Measurements from ENCODE around the gene PRKCH.

PRKCH gene

DNA sequence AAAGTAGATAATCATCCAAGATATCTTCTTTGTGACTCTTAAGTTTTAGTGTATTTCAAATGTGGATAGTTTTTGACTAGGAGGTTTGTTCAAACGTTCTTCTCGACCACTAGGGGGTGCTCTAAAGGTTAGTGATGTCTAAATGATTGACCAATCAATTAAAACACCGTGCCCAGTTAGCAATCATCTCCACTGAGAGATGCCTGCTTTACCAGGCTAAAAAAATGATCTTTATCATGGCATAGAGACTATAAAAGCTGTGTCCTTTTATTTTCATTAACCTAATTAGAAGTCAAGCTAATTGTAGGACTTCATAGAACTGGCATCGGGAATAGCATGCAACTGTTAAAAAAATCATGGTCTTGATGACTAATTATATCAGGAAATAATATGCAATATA, 153.9 kb downstream of the PRKCH start:
- no peak for DNase-seq (ENCODE audit: low read depth in 2 of 2)

DNA sequence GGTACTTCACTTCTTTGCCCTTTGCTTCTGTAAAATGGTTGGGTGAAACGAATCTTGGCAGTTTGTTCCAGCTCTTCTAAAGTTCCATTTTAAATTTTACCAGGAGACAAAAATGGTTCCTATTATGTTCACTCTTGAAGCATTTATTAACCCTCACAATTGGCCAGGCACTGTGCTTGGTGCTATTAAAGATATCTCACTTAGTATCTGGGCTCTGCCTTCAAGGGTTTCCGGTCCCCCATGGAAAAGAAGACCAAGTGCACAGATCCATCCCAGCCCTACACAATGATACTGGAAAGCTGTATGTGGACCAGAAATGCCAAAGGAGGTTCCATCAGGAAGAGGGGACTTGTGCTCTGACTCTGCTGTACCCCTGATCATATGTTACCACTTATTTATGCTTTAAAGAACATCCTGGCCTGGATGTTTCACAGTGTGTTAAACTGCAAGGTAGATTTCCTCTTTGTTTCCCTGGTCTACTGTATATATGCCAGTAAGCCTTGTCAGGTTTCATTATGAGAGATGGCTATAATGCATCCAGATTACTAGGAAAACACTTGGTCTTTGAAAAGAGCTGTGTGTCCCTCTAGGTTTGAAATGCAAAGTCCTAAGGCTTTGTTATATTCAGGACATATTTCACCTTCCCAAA, 154.8 kb downstream of the PRKCH start:
- no peak for DNase-seq (ENCODE audit: low read depth in 2 of 2)

DNA sequence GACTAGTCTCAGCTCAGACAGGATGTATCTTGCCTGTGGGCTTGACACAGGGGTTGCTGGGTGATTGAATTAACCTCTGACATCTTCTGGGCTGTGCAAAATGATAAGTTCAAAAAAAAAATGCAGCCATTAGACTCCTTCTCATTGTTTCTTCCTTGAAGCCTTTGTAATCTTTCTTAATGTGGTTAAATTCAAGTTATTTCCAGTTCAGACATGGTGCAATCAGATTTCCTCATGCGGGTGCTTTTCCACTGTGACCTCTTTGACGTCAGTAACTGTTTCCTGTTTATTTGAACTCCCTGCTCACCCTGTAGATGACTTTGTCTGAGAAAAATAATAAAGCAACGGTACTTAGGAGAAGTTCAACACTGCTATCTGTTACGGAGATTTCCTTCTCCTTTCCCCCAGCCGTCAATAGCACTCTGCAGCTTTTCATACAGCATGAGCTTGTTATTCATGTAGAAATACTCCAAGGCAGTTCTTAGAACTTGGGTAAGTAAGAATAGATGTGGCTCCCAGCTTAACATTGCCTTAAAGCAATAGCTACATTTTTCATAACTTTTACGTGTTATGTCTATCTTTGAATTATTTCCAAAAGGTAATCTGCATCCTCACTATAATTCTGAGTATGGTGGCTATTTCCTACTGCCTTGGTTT, 155.5 kb downstream of the PRKCH start:
- no peak for DNase-seq (ENCODE audit: low read depth in 2 of 2)

DNA sequence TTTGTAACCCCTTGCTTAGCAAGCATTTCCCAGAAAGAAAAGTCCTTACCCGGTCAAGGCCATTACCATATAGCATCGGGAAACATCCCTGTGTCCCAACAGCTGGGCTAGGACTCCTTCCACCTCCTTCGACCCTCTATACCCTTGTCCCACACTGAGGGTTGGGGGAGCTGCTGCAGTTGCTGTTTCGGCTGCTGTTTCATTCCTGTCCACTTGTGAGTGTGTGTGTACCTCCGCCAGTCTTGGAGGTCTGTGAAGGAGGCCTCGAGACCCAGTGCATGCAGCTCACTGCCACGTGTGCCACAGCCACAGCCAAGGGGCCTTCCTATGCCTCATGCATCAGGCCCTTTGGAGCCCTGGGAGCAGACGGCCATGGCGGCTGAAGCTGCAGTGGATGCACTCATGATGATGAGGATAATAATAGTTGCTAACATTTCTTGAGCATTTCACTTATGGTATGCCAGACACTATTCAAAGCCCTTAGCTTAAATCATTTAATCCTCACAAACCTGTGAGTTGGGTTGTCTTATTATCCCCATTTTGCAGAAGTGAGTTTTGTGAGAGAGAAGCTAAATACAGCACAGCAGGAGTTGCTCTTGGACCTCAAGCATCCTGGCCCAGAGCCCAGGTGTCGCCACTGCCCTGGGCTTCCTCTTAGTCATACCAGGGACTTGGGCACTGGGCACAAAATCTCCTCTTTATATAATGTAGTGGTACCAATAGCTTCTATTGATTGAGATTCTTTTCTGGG, 156.5 kb downstream of the PRKCH start:
- DNase-seq (ENCODE audit: low read depth in 2 of 2) = peak in 1 of 2 experiments; percentile 20

DNA sequence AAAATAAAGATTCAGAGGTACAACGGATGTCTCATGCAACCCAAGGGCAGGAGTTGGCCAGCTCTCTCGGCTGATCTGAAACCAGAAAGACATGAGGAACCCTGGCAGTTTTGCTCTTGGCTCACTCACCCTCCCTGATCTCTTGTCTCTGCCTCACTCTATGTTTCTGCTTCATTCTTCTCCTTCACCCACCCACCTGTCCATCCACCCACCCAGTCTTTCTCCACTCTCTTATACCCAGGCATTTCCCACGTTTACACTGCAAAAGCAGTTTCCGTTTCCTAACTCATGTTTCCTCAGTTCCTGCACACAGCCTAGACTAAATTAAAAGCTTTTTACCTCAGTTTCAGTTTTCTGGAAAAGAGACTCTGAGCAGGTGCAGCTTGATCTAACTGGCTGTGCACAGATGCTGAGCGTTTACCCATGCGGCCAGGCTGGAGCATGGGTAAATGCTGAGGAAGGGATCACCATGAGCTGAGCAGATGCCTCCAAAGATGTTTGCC, 157.6 kb downstream of the PRKCH start:
- no peak for DNase-seq (ENCODE audit: low read depth in 2 of 2)

DNA sequence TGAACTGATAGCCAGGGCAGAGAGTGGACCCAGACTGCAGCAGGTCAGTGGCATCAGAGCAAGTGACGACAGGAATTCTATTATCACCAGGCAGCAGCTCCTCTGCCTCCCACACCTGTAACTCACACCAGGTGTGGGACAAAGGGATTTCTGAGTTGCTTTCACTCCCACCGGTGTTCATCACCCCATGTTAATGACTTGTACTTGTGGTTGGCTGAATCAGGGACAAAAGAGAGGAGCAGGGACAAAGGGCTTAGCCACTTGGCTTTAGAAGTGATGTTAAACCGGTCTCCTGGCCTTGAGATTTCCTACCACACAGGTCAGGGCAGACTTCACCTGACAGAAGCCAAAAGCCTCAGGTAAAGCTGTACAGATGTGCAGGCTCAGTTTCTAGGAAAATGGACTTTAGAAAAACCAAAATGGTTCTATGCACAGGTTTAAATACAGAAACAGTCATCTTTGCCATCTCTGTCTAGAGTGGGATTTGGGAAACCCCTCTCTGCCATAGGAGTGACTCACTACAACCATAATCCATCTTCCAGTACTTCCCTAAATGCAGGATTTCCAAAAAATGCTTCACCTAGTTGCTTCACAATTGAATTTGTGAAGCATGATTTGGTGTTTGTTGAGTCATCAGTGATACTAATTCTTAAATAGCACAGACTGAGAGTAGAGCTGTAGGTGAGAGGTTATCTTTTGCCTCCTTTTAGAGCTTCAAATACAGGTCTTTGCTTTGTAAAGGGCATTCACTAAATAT, 158.5 kb downstream of the PRKCH start:
- DNase-seq (ENCODE audit: low read depth in 2 of 2) = no peak

DNA sequence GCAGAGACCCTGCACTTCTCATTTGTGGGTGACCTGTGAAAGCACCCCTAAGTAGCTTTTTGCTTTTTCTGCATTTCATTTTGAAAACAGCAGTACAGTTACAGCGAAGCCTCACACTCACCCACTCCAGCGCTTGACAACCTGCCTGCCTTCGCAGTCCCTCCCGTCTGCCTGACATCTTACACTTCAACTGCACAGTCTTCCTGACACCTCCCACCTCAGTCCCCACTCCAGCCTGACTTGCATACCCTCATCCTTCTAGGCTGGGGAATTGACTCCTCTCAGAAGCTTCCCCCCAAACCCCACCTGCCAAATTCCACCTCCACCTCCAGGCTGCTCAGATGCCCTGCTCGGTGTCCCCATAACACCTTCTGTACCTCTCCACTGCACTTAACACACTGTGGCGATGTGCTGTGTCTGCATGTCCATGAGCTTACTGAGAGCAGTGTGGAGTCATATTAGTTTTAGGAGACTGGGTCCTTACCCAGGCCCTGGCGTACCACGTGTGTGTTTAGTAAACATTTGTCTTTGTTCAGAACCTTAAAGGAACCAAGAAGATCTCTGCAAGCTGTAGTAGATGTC, 159.4 kb downstream of the PRKCH start:
- no peak for DNase-seq (ENCODE audit: low read depth in 2 of 2)

DNA sequence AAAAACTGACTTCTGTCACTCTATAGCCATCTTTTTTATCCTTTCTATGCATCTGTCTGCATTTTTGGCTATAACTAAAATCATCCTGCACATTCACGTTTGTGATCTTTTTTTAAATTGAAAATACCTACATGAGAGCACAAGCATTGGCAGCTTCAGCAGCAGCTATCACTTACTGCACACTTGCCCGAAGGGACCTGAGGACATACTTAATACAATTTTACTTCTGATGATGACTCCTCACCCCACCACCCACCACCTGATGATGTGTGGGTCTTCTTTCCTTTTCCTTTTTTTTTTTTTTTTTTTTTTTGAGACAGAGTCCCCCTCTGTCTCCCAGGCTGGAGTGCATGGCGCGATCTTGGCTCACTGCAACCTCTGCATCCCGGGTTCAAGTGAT, 160.3 kb downstream of the PRKCH start:
- no peak for DNase-seq (ENCODE audit: low read depth in 2 of 2)

DNA sequence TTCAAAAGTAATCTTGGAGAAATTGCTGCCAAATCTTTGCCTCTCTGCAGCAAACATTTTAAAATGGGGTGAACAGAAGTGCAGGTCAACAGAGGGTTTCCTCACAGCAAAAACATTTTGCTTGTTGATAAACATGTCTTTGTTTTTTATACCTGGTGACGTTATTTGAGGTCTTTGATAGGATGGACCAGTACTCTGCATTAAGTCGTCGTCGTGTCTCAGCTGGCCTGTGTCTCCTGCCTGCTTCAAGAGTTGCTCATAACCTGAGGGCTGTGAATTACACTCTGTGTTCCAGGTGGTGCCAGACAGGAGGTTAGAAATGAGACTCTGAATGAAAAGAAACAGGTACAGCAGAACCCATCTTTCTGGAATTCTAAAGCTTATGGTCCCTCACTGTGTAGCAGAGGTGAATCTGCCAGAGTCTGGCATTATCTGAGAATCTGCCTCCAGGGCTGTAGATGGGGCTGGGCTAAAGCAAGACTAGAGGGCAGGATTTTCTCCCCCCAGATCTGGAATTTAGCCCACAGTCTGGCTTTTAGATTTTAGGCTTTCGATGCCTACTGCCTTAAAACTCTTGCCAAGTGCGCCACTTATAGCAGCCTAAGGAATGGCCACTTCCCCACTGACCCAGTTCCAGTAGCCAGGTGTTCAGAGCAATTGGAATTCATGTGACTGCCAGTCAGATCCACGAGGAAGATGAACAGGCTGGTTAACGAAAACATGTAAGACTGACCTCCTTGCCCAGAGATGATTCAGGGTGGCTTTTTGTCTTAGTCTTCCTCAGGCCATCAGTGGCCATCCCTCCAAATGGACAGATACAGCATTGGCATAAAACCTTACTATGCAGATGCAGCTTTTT, 161.2 kb downstream of the PRKCH start:
- no peak for DNase-seq (ENCODE audit: low read depth in 2 of 2)

DNA sequence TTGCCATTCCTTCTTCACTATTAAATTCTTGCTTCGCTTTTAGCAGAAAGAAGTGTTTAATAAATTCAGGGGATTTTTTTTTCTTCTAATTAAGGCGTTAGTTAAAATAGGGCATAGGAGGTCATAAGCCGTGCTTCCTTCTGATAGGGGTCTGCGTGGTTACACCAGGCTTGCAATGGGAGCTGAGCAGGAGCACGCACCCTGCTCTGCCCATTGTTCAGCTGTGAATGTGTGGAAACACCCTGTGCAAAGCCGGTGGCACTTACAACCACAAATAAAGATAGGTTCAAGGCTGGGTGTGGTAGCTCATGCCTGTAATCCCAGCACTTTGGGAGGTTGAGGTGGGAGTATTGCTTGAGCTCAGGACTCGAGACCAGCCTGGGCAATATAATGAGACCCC, 162.1 kb downstream of the PRKCH start:
- DNase-seq (ENCODE audit: low read depth in 2 of 2) = no peak

DNA sequence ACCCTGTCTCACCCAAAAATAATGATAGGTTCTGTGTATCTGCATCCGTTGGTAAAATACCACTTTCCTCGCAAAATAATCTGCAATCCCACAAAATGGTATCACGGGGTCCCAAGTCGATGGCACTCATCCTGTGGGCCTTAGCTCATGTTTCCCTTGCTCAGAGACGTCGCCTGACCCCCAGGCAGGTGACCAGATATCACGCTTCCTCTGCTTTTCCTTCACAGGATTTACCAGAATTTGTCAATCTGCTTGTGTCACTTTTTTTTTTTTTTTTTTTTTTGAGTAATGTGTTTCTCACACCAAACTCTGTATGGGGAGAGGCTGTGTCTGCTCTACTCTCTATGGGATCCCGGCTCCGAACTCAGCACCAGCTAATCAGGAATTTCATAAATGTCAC, 162.7 kb downstream of the PRKCH start:
- DNase-seq (ENCODE audit: low read depth in 2 of 2) = no peak

DNA sequence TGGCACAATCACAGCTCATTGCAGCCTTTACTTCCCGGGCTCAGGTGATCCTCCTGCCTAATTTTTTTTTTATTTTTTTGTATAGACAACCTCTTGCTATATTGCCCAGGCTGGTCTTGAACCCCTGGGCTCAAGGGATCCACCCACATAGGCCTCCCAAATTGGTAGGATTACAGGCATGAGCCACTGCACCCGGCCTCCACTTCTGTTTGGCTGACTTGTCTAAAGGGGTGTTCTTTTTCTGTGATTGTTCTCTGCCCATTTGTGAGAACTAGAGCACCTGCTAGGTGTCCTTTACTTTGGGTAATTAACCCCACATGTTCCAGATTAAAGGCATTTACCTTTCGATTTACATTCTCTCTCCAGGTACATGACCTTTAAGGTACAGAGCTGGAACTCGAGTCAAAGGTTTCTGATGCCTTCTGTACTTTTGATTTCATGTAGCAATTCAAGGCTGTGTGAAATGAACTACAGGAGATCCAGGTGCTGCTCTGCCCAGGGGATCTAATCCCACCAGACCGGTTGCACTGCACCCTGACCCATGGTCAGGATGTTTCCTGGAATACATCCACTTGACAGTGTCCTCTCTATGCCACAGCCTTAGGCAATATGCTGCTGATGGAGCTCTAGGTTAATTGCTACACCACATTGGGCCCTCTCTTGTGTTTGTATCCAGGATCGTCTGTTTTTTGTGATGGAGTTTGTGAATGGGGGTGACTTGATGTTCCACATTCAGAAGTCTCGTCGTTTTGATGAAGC, 163.6 kb downstream of the PRKCH start:
- no peak for DNase-seq (ENCODE audit: low read depth in 2 of 2)

DNA sequence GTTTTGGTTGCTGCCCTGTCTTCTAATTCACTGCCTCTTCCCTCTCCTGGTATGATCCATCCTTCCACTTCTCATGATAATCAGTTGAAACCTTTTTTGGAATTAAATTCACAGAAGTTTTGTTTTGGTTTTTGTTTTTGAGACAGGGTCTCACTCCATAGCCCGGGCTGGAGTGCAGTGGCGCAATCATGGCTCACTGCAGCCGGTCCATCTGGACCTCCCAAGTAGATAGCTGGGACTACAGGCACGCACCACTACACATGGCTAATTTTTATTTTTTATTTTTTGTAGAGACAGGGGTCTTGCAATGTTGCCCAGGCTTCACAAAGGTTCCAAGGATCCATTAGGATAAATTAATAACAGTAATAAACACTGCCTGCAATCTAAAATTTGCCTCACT, 164.3 kb downstream of the PRKCH start:
- DNase-seq (ENCODE audit: low read depth in 2 of 2) = no peak

DNA sequence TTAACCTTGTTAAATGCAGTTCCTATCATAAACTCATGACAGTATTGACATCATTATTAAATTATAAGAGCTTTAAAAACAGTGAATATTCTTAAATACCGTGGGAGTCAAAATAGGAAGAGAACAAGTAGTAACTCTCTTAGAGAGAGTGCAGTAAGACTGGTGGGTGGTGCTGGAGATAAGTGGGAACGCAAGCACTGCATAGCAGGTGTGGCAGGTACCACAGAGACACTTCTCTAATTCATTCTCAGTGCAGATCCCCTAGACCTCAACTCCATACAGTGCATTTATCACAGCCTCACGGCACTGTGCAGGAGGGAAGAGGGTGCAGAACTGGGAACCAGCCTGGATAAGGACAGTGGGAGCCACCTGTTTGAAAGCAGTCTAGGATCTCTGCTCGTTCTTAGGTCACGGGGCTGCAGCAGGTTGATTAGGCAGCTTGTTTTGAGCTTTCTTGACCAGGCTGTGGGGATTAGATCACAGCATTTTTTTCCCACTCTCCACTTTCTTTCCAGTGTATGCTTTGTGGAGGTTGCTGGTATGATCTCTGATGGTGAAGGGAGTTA, 165.6 kb downstream of the PRKCH start:
- no peak for DNase-seq (ENCODE audit: low read depth in 2 of 2)

DNA sequence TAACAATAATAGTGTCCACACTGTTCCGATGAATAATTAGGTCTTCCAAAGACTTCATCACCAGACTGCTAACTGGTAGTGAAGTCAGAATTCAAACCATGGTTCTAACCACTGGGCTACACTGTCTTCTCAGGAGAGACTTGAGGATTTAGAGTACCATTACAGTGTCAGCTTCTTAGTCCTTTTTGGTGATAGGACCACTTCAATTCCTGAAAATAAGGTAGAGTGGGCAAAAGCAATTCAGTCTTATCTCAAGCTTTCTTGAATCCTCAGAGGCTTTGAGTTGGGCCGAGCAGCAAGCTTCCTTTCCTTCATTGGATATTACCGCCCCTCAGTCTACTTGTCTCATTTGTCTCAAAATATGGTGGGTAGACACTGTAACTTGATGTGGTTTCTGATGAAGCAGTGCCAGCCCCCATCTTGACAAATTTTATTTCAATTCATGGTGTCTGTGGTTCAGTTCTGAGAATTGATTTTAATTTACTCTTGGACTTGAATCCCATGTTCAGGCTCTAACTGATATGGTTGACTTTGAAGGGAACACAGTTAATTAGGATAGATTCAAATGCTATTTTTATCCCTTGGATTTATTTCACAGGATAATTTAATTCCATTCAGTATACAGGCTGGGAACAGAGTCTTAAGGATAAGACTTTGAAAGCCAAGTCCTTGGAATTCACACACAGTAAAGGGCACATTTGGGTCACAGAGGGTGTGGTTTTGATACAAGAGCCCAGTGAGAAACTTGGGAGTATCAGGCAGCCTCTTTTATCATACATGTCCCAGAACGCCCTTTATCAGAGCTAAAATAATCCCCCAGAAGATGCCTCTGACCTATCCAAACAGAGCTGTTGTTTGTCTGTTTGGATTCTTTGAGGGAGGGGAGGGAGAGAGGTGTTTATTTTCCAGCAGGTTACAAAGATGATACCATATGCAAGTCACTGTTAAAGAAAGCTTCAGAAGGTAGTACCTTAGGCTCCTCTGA, 167.3 kb downstream of the PRKCH start:
- no peak for DNase-seq (ENCODE audit: low read depth in 2 of 2)

DNA sequence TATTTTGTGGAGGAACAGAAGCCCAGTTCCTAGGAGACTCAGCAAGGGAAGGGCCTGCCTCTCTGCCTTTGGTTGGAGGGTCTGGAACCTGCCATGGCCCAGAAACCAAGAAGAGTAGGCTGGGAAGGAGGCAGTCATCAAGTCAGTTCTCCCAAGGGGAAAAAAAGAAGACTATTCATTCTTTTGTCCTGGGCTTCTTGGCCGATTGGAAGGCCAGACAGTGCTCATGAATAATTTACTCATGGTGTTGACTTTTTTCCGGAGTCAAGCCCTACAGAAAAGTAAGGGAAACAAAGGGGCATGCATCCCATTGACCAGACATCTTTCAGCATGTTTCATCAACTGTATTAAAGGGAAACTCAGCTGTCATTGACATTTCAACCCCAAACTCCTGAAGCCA, 168.1 kb downstream of the PRKCH start:
- DNase-seq (ENCODE audit: low read depth in 2 of 2) = no peak

DNA sequence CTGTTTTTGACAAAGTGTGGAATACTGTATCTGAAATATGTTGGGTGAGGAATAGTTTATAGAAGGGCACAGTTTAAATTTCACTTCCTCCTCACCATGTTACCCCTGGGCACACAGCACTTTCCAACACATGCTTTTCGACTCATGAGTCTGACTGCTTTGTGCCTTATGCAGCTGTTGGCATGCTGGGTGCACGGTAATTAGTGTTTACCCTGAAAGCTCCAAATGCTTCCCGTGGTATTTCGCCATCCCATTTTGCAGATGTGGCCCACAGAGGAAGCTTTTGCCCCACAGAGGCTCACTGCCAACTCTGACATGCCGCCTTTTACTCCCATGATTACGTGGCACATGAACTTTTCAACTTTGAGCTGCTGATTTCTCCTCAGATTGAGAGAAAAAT, 168.6 kb downstream of the PRKCH start:
- no peak for DNase-seq (ENCODE audit: low read depth in 2 of 2)

DNA sequence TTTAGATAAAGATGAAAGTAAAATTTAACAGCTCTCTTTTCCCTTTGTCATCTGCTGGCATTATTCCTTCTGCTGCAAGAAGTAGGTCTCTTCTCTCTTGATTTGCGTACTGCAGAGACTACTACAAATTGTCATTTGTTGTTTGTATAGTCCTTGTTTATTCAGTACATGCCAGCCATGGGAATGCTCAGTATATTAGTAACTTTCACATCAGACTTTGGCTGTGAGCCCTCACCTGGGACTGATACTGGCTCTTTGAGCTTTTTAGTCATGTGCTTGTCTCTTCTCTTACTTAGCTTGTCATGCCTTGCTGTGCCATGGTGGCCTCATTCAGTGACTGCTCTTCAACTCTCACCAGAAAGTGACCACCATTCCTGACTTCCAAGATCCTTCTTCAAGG, 169.8 kb downstream of the PRKCH start:
- DNase-seq (ENCODE audit: low read depth in 2 of 2) = no peak
